NCI-H2196 (cell line): ENCODE data around the gene ATG13.
"Not testable (repeated sequence)": the region's sequence is repeated elsewhere in the genome, so short reads cannot be mapped to it uniquely, and the experiment has no call there.

ENCODE experiments used
- DNase-seq: peaks from one replicate; lab custom pipeline; 2025; ENCODE audit not compliant: unreplicated experiment; lab: John Stamatoyannopoulos, UW

ATG13 gene

DNA sequence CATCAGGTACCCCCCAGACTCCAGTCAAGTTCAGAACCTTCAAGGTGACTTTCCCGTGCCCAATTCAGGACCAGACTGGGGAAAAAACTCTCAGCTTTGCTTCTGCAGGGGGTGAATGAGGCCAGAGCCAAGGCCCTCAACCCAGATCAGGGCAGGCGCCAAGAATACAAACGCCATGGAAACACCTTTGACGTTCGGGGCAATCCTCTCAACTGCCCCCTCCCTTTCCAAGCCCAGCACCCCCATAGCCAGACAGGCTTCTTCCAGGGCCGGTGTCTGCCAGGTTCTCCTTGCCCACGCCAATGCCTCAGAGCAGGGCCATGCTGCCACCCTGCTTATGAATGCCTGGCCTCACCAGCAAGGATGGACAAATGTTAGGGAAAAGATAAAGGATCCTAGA is 77.3 kb downstream of the ATG13 start:
- no peak for DNase-seq

- no peak for DNase-seq
Measured at GRCh38 chr11:46695345-46696211, 78.2 kb downstream of the ATG13 start.

DNA sequence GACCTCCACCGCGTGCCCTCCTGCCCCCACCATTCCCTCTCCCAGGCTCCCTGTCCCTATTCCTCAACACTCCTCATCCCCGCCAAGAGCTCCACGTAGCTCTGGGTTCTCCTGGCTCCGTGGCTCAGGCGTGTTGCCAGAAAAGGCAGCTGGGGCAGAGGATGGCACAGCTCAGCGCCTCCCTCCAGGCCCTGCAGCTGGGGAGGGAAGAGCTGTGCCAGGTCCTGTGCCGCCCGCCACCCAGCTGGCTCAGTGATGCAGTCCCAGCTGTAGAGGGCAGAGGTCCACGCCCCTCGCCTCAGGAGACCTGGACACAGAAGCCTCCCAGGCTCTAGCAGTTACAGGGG is 78.8 kb downstream of the ATG13 start:
- peak; percentile 91 for DNase-seq

DNA sequence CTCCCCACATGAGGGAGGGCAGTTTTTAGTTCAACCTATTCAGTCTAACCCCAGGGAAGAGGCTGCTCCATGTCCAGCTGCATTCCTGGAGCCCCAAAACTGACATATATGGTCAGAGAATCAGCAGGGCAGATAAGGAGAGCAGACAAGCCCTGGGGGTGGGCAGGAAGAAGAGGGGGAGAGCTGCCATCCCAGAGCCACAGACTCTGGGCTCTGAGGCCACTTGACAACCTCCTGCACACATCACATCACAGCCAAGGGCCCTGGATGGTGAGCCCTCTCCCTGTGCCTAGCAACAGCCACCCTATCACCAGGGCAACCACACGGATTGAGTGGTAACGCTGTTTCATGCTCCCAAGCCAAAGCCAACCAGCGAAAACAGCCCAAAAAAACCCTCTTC is 80.0 kb downstream of the ATG13 start:
- peak; percentile 62 for DNase-seq

GRCh38 chr11:46697723-46698122 is 80.4 kb downstream of the ATG13 start:
- DNase-seq, result no peak

- no peak for DNase-seq
Measured at GRCh38 chr11:46698597-46698996, 81.2 kb downstream of the ATG13 start.

DNA sequence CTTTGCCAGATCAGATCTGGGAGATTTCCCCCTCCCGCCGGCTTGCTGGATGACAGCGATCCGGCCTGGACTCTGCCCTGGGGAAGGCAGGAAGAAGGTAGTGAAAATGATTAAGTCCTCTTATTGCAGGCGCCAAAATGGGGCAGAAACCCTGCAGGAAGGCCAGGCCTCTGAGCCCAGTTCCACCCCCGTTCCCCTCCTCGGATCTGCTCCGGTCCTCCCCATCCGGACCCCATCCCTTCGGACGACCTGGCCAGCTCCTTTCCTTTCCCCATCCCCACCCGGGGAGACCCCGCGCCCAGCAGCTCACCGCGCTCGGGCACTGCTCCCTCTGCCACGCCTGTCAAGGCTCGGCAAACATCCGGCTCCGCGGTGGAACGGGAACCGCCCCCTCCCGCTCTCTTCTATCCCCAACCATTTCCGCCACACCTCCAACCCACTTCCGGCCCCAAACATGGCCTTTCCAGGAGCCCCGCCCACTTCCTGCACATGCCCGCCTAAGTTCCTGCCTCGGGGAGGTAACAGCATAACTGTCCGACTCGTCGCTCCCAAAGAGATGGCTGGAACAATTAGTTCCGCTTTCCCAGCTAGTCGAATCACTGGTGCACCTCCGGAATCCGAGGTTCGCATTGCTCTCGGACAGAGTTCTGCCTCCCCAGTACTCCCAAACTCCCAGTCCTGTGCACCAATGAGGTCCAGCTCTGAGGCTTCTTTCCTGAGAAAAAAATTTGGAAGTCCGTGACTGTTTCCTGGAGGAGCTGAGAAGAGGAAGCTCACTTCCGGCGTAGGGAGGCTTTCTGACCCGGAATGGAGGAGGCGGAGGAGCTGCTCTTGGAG is 83.1 kb downstream of the ATG13 start, which contains the start of the genes ARHGAP1 and ZNF408:
ARHGAP1 (minus strand) TSS at position 379 of the 837 bp plus-strand sequence. CDS start 4,512 bp downstream, outside the sequence.
ZNF408 (plus strand) TSS at position 791 of the 837 bp plus-strand sequence; CDS start at position 808, 17 bp downstream.
- peak; percentile 99 for DNase-seq

DNA sequence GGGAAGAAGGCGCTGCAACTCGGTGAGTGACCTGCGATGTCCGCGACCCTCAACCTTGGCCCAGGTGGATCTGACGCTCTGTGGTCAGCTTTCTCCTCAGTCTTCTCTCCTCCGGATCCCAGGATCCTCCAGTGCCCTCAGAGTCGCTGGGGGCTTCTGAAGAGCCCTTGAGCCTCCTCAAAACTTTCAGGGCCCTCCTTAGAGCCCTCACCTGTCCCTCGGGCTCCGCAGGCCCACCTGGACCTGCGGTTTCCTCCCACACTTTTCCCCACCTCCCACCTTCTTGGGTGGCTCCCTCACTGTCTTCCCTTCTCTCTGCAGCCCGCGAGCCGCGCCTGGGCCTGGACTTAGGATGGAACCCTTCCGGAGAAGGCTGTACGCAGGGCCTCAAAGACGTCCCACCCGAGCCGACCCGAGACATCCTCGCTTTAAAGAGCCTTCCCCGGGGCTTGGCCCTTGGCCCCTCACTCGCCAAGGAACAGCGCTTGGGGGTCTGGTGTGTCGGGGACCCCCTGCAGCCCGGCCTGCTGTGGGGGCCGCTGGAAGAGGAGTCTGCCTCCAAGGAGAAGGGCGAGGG is 83.8 kb downstream of the ATG13 start:
- DNase-seq, result no peak

DNA sequence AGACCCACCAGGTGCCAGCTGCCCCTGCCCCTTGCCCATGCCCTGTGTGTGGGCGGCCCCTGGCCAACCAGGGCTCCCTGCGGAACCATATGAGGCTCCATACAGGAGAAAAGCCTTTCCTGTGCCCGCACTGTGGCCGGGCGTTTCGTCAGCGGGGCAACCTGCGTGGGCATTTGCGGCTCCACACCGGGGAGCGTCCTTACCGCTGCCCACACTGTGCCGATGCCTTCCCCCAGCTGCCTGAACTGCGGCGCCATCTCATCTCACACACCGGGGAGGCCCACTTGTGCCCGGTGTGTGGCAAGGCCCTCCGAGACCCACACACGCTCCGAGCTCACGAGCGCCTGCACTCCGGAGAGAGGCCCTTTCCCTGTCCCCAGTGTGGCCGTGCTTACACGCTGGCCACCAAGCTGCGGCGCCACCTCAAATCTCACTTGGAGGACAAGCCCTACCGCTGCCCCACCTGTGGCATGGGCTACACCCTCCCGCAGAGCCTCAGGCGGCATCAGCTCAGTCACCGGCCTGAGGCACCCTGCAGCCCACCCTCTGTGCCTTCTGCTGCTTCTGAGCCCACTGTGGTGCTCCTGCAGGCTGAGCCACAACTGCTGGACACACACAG is 87.8 kb downstream of the ATG13 start:
- no peak for DNase-seq

- no peak for DNase-seq
Measured at GRCh38 chr11:46706886-46707285, 89.5 kb downstream of the ATG13 start.

DNA sequence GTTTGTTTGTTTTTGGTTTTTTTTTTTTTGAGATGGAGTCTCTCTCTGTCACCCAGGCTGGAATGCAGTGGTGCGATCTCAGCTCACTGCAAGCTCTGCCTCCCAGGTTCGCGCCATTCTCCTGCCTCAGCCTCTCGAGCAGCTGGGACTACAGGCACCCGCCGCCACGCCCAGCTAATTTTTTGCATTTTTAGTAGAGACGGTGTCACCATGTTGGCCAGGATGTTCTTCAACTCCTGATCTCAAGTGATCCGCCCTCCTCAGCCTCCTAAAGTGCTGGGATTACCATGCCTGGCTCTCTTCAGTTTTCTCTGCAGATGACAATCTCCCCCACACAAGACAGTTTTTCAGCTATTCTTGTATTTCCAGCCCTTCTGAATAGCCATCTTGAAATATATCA is 92.0 kb downstream of the ATG13 start:
- not testable (repeated sequence) for DNase-seq

DNA sequence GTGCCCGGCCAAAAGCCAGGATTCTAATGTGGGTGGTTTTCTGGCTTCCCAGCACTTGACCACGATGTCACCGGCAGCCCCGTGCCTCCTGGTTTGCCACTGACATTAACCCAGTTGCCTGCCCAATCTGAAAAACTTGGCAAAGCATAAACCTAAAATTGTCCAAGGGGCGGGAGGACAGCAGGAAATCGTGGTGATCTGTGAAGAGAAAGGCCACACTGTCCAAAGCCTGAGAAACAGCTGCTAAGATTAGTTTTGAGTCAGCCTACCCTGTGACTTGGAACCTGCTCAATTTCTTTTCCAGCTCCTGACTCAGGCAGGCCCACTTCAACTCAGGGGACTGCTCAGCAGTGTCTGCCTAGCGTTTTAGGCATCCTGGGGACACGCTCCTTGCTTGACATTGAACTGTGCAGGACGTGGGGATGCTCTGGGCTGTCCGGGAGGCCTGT is 93.5 kb downstream of the ATG13 start:
- no peak for DNase-seq

- DNase-seq, result no peak
Measured at GRCh38 chr11:46711303-46711702, 94.0 kb downstream of the ATG13 start.

DNA sequence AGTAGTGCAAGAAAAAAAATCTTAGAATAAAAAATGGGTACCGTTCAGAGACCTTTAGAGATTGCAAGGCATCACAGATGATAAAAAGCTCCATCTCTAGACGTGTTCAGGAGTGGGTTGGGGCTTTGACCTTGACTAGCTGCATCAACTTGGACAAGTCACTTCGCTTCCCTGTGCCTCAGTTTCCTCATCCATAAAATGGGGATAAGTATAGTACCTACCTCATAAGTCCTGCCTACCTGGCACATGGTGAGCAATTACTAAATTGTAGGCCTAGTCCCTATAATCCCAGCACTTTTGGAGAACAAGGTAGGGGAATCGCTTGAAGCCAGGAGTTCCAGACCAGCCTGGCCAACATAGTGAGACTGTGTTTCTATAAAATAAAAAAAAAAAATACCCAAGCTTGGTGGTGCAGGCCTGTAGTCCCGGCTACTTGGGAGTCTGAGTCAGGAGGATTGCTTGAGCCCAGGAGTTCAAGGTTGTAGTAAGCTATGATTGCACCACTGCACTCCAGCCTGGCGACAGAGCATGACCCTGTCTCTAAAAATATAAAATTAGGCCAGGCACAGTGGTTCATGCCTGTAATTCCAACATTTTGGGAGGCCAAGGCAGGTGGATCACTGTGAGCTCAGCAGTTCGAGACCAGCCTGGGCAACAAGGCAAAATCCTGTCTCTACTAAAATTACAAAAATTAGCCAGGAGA is 95.7 kb downstream of the ATG13 start:
- no peak for DNase-seq

DNA sequence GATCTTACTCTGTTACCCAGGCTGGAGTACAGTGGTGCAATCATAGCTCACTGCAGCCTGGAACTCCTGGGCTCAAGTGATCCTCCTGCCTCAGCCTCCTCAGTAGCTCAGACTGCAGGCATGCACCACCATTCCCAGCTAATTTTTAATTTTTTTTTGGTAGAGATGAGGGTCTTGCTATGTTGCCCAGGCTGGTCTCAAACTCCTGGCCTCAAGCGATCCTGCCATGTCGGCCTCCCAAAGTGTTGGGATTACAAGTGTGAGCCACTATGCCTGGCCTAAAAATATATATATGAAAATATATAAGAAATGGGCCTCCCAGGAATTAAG is 100.4 kb downstream of the ATG13 start:
- DNase-seq, result not testable (repeated sequence)

DNA sequence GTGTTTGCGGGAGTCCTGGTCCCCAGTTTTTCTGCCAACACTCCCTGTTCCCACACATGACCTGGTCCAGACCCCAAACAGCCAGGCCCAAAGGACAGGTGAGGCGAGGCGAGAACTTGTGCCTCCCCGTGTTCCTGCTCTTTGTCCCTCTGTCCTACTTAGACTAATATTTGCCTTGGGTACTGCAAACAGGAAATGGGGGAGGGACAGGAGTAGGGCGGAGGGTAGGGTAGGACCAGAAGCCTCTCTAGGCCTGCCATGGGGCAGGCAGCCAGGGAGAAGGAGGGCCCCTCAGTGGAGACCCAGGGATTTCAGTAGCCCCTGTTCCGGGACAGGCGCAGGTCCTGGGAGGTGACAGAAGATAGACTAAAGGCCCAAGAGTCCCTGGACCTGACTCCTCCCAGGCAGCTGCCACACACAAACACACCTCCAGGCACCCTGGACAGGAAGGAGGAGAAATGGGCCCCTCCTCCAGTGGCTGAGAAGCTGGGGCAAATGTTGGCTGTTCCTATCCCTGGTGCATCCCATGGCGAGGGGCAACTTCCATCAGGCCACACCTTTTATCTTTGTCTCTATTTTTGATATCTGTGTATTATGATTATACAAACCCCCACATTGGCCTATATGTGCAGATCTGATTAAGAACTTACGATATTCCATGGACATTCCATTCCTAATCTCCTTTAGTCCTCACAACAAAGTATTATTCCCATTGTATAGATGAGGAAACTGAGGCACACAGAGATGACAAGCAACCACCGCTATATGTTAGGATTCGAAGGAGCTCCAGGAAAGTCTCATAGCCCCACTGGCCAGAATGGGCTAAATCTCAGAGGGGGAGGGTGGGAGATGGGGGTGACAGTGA is 101.0 kb downstream of the ATG13 start:
- peak; percentile 28 for DNase-seq

GRCh38 chr11:46719048-46719542 is 101.7 kb downstream of the ATG13 start, which contains the start of gene F2:
Gene F2, plus strand, starts transcription at chr11:46719213. Its CDS starts 23 bp downstream, at chr11:46719236.
- no peak for DNase-seq

DNA sequence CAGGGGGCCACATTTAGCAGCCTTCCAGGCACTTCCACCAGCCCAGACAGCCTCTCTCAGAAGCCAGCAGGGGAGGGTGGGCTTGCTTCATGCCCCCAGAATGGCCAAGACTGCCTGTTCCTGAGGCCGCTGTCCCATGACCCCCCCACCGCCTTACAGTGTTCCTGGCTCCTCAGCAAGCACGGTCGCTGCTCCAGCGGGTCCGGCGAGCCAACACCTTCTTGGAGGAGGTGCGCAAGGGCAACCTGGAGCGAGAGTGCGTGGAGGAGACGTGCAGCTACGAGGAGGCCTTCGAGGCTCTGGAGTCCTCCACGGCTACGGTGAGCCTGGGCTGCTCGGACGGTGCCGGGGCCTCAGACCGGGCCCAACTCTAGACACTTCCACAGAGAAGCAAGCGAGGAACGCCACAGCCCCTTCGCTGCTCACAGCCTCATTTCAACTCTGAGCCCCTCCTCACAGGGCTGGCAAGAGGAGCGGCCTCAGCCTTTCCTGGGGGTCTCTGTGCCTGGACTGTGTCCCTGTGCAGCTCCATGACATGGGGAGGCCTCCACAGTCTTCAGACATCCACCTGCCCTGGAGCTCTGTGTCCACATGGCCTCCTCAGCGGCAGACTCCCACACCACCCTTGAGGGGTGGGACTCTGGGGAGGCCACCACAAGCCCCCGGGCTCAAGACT is 102.3 kb downstream of the ATG13 start:
- DNase-seq, result no peak

DNA sequence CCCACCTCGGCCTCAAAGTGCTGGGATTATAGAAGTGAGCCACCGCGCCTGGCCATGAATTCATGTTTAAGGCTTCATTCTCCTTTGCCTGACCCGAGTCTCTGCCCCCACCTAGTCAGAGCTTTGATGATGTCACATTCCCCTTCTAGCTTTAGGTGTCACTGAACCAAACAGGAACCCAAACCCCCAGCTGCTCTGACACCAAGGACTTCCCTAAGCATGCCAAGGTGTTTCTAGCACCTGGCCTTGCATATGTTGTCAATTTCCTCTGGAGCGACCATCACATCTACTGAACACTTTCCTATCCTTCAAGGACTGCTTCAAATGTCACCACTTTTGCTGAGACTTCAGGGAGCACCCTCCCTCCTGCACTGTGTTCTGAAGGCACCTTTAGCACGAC is 103.9 kb downstream of the ATG13 start:
- DNase-seq, result no peak
